GM18951 (cell line): ENCODE data around the gene STK17B.

Source experiments
- POLR2A ChIP-seq: IDR thresholded peaks from 4 replicates; pipeline ENCODE4 v1.6.1; 2011; ENCODE audit warnings: mild to moderate bottlenecking; ENCODE audit not compliant: insufficient read length, insufficient read depth; ENCODE audit errors: extremely low read depth
- in situ Hi-C: fragments of 300-500 bp; cut with MboI; formaldehyde crosslinking; loops from one replicate; pipeline ENCODE4 v1.12.0; 2022; ENCODE audit warnings: low sequenced_read_pairs, mixed read lengths, inconsistent platforms; ENCODE audit not compliant: unreplicated experiment

The STK17B gene

GRCh38 chr2:196103626-196104025 is 67.8 kb downstream of the STK17B start:
- in situ Hi-C loops, result loop anchor here (10.0 kb wide), 1 partner anchor 621 kb away; no protein-coding TSS in a partner anchor
- no peak for TF ChIP-seq POLR2A

DNA sequence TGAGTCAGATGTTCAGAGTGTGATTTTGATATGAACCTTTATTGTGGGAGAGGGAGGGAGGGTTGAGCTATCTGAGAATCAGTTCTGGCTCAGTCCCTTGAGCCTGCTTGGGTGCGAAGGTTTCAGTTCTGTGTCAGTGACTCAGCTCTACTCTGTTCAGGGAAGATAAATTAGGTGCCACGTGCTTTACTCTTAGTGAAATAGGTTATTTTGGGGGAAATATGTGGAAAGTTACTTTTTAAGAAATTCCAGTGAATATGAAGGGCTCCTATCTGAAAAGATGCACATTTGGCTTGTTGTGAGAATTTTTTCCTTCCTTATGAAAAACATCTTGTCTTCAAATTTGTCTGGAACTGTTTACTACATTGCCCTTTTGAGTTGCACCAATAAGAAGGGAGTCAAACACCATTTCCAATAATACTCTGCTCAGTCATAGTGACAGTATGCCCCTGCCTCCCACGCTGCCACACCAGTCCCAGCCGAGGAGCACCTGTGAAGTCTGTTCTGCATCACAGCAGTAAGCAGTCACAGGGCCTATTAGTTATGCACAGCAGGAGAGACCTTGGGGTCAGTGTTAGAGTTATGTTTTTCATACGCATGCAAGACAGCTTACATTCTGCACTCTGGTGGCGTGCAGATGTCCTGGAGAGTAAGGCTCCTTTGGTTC is 69.9 kb downstream of the STK17B start:
- in situ Hi-C loops, result loop anchor here (10.0 kb wide), 1 partner anchor 623 kb away; no protein-coding TSS in a partner anchor
- no peak for TF ChIP-seq POLR2A

GRCh38 chr2:196099916-196100315 is 71.5 kb downstream of the STK17B start:
- in situ Hi-C loops, result loop anchor here (10.0 kb wide), 1 partner anchor 625 kb away; no protein-coding TSS in a partner anchor
- TF ChIP-seq POLR2A, result no peak

DNA sequence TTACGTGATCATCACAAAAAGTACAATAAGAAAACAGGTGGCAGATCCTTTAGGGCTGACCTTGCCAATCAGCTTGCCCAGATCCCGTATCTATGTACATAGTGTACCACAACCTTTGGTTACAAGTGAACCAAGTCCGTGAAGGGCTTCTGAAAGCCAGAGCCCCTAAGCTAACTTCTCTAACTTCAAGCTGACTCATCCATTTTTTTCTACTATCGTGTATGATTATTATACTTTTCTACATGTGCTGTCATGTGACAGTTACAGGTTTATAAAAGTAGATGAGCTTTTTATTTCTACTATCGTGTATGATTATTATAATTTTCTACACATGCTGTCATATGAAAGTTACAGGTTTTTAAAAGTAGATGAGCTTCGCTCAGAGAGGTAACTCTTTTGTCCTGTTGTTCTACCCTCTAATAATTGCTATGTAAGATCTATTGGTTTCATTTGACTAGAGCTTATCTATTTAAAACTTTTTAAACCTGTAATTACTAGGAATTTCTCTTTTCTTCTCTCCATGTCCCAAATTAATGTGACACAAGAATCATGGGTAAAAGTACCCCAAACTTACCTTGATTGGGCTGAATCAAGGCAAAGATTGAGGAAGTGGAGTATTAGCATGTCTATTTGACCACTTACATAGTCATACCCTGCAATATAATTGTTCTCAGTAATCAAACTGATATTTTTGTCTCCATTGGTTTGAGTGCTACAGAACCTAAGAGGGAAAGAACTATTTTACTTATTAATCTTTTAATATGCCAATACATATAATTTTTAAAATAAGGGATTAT is 73.3 kb downstream of the STK17B start:
- in situ Hi-C loops, result no loop called here
- no peak for TF ChIP-seq POLR2A

DNA sequence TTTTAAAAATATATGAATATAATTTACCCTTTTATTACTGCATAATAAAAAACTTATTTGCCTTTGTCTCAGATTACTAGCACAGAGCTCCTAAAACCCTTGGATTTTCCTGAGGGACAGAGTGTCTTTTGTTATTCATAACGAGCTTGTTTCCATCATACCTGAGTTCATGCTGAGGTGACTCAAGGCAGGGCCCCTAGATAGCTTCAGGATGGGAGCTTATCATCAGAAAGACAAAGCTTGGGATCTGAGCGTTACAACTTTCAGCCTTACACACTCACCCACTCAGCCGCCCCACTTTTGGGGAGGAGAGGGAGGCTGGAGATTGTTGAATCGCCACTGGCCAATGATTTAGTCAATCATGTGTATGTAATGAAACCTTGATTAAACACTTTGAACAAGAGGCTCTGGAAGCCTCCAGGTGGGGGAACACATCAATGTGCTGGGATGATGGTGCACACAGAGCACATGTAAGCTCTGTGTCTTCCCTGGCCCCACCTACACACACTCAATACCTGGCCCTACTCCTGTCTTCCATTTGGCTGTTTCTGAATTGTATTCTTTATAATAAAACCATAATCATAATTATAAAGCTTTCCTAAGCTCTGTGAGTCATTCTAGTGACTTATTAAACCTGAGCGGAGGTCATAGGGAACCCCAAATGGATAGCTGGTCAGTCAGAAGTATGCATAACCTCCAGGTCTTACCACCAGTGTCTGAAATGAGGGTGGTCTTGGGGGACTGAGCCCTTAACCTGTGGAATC is 74.2 kb downstream of the STK17B start:
- TF ChIP-seq POLR2A, result no peak
- in situ Hi-C loops, result no loop called here

DNA sequence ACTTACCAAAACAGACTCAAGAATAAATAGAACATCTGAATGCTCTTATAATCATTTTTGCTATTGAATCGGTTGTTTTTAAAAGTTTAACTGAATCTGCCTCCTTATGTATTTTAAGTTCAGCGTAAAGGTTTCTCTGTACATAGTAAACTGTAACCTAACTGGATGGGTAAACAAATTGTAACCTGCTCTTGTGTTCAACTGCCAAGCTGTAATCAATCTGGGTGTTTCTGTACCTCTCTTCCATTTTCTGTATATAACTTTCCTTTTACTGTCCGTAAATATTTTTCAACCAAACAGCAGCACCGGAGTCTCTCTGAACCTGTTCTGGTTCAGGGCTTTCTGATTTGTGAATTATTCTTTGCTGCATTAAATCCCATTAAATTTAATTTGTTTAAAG is 75.1 kb downstream of the STK17B start:
- no peak for TF ChIP-seq POLR2A
- in situ Hi-C loops, result no loop called here

- in situ Hi-C loops, result loop anchor here (10.0 kb wide), 1 partner anchor 195 kb away; no protein-coding TSS in a partner anchor
Measured at GRCh38 chr2:196089448-196089847, 81.9 kb downstream of the STK17B start.

DNA sequence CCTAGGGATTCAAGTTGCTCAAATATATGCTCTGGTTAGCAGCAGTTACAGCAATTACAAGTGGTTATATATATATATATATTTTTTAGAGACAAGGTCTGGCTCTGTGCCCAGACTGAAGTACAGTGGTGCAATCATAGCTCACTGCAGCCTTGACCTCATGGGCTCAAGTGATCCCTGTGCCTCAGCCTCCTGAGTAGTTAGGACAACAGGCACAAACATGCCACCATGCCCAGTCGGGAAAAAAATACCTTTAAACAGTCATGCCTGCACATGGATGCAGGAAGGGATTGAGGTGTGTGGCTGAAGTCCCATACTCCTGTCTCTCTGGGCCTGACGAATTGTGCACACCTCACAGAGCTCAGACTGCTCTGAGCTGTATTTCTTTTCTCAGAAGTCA is 83.2 kb downstream of the STK17B start:
- no peak for TF ChIP-seq POLR2A
- in situ Hi-C loops, result loop anchor here (10.0 kb wide), 1 partner anchor 197 kb away; no protein-coding TSS in a partner anchor

- in situ Hi-C loops, result loop anchor here (10.0 kb wide), 1 partner anchor 198 kb away; no protein-coding TSS in a partner anchor
- TF ChIP-seq POLR2A, result no peak
Measured at GRCh38 chr2:196086517-196087368, 84.6 kb downstream of the STK17B start.

GRCh38 chr2:196083601-196084000 is 87.8 kb downstream of the STK17B start:
- TF ChIP-seq POLR2A, result no peak
- in situ Hi-C loops, result loop anchor here (10.0 kb wide), 1 partner anchor 201 kb away; no protein-coding TSS in a partner anchor
